HUES6 (cell line): ENCODE results near the gene ECSIT.
"Not testable (repeated sequence)": the region's sequence is repeated elsewhere in the genome, so short reads cannot be mapped to it uniquely, and the experiment has no call there.

Source experiments
- H3K27ac ChIP-seq: 2 replicates; pipeline ENCODE4 v1.7.0; 2013; ENCODE audit warnings: low read depth, mild to moderate bottlenecking, low read length, inconsistent platforms
- H3K27me3 ChIP-seq: 2 replicates; pipeline ENCODE4 v1.6.1; 2013; ENCODE audit warnings: low read length; ENCODE audit not compliant: control insufficient read depth, insufficient read depth
- H3K36me3 ChIP-seq: 2 replicates; pipeline ENCODE4 v1.6.1; 2013; ENCODE audit warnings: low read length; ENCODE audit not compliant: control insufficient read depth, insufficient read depth
- H3K4me1 ChIP-seq: 2 replicates; pipeline ENCODE4 v1.6.1; 2013; ENCODE audit warnings: low read length; ENCODE audit not compliant: control insufficient read depth, insufficient read depth
- H3K4me3 ChIP-seq: 2 replicates; pipeline ENCODE4 v1.5.1; 2013; ENCODE audit warnings: low read depth, low read length
- H3K9ac ChIP-seq: one replicate; pipeline ENCODE4 v1.6.1; 2013; ENCODE audit warnings: mild to moderate bottlenecking, low read length
- H3K9me3 ChIP-seq: 2 replicates; pipeline ENCODE4 v1.6.1; 2013; ENCODE audit warnings: low read depth, low read length; ENCODE audit not compliant: control insufficient read depth, insufficient read depth

The ECSIT gene, protein sequence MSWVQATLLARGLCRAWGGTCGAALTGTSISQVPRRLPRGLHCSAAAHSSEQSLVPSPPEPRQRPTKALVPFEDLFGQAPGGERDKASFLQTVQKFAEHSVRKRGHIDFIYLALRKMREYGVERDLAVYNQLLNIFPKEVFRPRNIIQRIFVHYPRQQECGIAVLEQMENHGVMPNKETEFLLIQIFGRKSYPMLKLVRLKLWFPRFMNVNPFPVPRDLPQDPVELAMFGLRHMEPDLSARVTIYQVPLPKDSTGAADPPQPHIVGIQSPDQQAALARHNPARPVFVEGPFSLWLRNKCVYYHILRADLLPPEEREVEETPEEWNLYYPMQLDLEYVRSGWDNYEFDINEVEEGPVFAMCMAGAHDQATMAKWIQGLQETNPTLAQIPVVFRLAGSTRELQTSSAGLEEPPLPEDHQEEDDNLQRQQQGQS

DNA sequence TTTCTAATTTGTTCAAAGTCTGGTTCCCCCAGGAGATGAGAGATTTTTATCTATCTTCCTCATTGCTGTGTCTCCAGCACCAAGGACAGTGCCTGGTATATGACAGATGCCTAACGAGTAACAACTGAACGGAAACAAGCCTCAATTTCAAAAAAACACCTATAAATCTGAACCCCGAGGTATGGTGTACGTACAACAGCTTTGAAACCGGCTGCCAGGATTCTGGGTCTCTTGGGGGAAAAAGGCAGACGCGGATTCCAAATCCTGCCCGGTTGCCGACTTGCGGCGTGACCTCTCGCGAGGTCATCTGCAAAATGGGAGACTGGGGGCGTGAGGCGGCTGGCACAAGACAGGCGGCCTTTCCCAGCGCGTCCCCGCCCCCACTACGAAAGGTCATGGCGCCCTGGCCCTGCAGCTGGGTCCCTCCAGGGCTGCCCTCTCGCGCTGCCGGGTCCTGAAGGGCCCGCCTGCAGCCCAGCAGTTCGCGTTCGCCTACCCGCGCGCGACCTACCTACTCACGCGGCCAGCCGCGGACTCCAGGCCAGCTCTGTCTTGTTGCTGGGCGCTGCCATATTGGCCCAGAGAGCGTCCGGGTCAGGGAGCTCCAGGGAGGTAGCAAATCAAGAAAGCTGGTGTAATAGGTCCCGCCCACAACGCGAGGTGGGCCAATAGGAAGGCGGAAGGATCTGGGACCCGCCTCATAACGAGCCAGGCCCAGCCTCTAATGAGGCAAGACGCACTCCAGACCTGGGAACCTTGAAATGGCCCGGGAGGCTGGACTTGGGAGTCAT lies at the start of gene ECSIT:
Gene ECSIT (minus strand): TSS at position 584 of the 791 bp plus-strand sequence. CDS start 9,964 bp downstream, outside the sequence.
- no peaks in the 10 kb centered on the region for H3K9me3 ChIP-seq
- H3K9ac ChIP-seq: peak within 1 kb of the TSS; percentile 96
- H3K36me3 ChIP-seq: no peaks in the 10 kb centered on the region
- no peaks in the 10 kb centered on the region for H3K27me3 ChIP-seq
- no peaks in the 10 kb centered on the region; the same call in 1 of the 2 replicates for H3K4me1 ChIP-seq
- H3K27ac ChIP-seq: peak within 1 kb of the TSS; percentile 95
- peak within 1 kb of the TSS; percentile 92 for H3K4me3 ChIP-seq

DNA sequence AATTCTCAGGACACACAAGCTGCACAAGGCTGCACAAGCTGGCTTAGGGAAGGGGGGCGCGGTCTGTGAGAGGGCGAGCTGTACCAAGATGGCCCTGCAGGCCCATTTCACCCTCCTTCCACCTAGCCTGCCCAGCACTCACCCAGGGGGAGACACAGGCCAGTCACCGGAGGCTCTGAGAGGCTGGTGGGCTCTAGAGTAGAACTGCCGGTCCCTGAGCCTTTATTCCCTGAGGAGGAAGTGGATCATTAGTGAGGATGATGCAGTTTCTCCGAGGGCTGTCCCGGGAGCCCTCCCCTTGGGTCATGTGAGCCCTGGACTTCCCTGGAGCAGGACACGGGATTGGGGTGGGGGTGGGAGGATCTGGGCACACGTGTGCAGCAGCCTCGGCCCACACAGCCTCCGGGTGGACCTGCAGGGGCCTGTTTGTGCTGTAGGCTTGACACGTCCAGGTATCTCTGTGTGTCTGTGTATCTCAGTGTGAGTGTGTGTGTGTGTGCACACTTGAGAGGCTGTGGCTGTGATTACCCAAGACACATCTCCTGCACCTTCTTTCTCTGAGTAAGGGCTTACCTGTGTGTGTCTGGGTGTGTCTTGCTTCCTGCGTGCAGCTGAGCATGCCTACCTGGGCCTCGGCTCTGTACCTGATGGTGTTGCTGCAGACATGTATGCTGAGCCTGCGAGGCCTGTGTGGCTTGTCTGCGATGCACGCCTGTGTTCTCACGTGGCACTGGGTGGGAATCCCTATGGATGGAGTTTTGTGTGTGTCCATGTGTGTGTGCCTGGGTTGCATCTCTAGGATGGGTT lies 48.7 kb upstream of the ECSIT start, which contains the start of gene ACP5:
Gene ACP5 (minus strand): TSS at position 195 of the 807 bp plus-strand sequence. CDS start 328 bp downstream, outside the sequence.
- no peaks in the 10 kb centered on the region for H3K9me3 ChIP-seq
- no peak within 1 kb of the TSS for H3K9ac ChIP-seq
- H3K27me3 ChIP-seq: no peaks in the 10 kb centered on the region; the same call in 1 of the 2 replicates
- H3K36me3 ChIP-seq: no peaks in the 10 kb centered on the region
- peaks cover 11% of the 10 kb centered on the region; the same call in 1 of the 2 replicates for H3K4me1 ChIP-seq
- H3K27ac ChIP-seq: no peak within 1 kb of the TSS
- H3K4me3 ChIP-seq: peak within 1 kb of the TSS; percentile 48; the same call in 1 of the 2 replicates

DNA sequence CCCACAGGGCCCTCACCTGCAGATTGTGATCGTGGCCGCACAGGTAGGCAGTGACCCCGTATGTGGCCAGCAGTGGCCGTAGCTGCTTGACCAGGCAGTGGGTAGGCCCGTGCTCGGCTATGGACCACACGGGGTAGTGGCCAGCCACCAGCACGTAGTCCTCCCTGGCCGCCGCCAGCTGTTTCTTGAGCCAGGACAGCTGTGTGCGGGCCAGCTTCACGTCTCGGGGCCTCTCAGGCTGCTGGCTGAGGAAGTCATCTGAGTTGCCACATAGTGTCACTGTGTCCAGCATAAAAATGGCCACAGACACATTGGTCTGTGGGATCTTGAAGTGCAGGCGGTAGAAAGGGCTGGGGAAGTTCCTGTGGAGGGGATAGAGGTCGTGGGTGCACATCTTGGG lies 47.3 kb upstream of the ECSIT start:
- Histone ChIP-seq H3K36me3 (no peaks in the 10 kb centered on the region), H3K27me3 (no peaks in the 10 kb centered on the region; the same call in 1 of the 2 replicates), H3K9me3 (no peaks in the 10 kb centered on the region), H3K9ac (no peak overlapping the region), H3K27ac (no peak overlapping the region), H3K4me3 (no peak overlapping the region), H3K4me1 (peaks cover 11% of the 10 kb centered on the region; the same call in 1 of the 2 replicates)

DNA sequence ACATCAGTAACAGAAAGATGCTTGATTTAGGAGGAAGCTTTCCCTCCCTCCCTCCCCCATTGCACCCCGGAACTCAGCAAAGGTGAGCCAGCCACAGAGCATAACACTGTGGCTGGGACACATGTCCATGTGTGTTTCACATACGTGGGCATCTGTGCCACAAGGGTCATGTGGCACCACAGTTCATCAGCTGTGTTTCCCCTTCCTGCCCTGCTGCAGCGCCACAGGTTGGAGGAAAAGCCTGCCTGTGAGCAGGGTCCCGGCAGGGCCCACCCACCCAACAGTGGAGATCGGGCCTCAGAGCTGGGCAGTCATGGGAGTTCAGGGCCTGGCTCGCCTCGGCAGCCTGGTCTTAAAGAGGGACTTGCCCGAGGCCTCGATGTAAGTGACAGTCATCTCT lies 45.8 kb upstream of the ECSIT start:
- Histone ChIP-seq H3K9ac (no peak overlapping the region), H3K36me3 (no peaks in the 10 kb centered on the region), H3K9me3 (no peaks in the 10 kb centered on the region), H3K27ac (no peak overlapping the region), H3K4me3 (no peak overlapping the region), H3K27me3 (no peaks in the 10 kb centered on the region; the same call in 1 of the 2 replicates), H3K4me1 (peaks cover 11% of the 10 kb centered on the region; the same call in 1 of the 2 replicates)

DNA sequence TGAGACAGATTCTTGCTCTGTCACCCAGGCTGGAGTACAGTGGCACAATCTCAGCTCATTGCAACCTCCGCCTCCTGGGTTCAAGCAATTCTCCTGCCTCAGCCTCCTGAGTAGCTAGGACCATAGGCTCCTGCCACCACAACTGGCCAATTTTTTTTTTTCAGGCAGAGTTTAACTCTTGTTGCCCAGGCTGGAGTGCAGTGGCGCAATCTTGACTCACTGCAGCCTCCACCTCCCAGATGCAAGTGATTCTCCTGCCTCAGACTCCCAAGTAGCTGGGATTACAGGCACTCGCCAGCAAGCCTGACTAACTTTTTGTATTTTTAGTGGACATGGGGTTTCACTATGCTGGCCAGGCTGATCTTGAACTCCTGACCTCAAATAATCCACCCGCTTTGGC lies 44.8 kb upstream of the ECSIT start:
- H3K9me3 ChIP-seq, H3K9ac ChIP-seq, H3K27me3 ChIP-seq, H3K27ac ChIP-seq, H3K36me3 ChIP-seq, H3K4me3 ChIP-seq: not testable (repeated sequence)
- H3K4me1 ChIP-seq: peaks cover 11% of the 10 kb centered on the region; the same call in 1 of the 2 replicates

DNA sequence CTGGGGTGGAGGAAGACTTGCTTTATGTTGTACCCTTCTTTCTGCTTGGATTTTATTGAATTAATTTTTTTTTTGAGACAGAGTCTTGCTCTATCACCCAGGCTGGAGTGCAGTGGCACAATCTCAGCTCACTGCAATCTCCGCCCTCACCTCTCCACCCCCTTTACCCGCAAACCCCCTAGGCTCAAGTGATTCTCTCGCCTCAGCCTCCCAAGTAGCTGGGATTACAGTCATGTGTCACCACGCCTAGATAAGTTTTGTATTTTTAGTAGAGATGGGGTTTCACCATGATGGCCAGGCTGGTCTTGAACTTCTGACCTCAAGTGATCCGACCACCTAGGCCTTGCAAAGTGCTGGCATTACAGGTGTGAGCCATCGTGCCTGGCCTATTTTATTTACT lies 44.4 kb upstream of the ECSIT start:
- H3K4me3 ChIP-seq: not testable (repeated sequence)

DNA sequence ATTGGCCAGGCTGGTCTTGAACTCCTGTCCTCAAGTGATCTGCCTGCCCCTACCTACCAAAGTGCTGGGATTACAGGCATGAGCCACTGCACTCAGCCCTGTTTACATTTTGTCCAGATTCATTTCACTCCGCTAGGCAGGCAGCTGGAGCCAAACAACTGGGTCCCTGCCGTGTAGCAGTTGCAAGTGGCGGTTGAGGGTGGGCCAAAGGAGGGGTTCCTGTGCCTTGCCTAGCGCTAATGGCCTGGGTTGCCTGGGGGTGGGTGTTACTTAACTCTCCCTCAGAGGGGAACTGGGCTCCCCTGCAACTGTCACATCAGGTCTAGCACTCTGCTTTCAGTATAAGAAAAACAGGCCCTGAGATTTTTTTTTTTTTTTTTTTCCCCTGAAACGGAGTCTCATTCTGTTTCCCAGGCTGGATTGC lies 41.1 kb upstream of the ECSIT start:
- no peaks in the 10 kb centered on the region for H3K27me3 ChIP-seq
- H3K4me3 ChIP-seq: no peak overlapping the region
- no peak overlapping the region for H3K9ac ChIP-seq
- no peaks in the 10 kb centered on the region for H3K36me3 ChIP-seq
- no peaks in the 10 kb centered on the region for H3K9me3 ChIP-seq
- H3K4me1 ChIP-seq: no peaks in the 10 kb centered on the region
- H3K27ac ChIP-seq: no peak overlapping the region

More for the DNA sequence above, 44.4 kb upstream of the ECSIT start:
- not testable (repeated sequence) for H3K27ac ChIP-seq, H3K9me3 ChIP-seq, H3K9ac ChIP-seq, H3K36me3 ChIP-seq, H3K27me3 ChIP-seq
- peaks cover 10% of the 10 kb centered on the region; the same call in 1 of the 2 replicates for H3K4me1 ChIP-seq

DNA sequence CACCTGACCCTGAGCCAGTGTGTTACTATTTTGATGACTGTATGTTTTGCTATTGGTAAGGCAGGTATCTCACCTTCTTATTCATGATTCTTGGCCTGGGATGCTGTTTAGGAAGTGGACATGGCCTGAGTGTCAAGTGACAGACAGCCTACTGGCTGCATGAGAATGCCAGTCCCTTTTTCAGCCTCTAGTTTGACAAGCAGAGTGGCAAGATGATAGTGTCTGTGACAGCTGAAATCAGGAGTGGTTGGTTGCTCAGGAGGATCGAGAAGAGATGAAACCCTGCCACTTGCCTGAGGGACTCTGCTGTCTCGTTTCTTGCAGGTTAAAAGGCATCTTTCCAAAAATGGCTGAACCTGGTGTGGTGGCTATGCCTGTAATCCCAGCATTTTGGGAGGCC lies 37.2 kb upstream of the ECSIT start:
- H3K27ac ChIP-seq: no peak overlapping the region
- no peaks in the 10 kb centered on the region for H3K36me3 ChIP-seq
- H3K4me3 ChIP-seq: no peak overlapping the region
- no peak overlapping the region for H3K9ac ChIP-seq
- H3K27me3 ChIP-seq: no peaks in the 10 kb centered on the region
- no peaks in the 10 kb centered on the region for H3K9me3 ChIP-seq
- H3K4me1 ChIP-seq: no peaks in the 10 kb centered on the region

DNA sequence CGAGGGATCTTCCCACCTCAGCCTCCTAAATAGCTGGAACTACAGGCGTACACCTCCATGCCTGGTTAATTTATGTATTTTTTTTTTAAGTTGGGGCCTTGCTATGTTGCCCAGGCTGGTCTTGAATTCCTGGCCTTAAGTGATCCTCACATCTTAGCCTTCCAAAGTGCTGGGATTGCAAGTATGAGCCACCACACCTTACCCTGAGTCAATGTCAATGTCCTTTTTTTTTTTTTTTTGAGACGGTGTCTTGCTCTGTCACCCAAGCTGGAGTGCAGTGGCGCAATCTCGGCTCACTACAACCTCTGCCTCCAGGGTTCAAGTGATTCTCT lies 36.7 kb upstream of the ECSIT start:
- not testable (repeated sequence) for H3K27me3 ChIP-seq, H3K9ac ChIP-seq, H3K9me3 ChIP-seq, H3K36me3 ChIP-seq, H3K4me1 ChIP-seq, H3K4me3 ChIP-seq, H3K27ac ChIP-seq

DNA sequence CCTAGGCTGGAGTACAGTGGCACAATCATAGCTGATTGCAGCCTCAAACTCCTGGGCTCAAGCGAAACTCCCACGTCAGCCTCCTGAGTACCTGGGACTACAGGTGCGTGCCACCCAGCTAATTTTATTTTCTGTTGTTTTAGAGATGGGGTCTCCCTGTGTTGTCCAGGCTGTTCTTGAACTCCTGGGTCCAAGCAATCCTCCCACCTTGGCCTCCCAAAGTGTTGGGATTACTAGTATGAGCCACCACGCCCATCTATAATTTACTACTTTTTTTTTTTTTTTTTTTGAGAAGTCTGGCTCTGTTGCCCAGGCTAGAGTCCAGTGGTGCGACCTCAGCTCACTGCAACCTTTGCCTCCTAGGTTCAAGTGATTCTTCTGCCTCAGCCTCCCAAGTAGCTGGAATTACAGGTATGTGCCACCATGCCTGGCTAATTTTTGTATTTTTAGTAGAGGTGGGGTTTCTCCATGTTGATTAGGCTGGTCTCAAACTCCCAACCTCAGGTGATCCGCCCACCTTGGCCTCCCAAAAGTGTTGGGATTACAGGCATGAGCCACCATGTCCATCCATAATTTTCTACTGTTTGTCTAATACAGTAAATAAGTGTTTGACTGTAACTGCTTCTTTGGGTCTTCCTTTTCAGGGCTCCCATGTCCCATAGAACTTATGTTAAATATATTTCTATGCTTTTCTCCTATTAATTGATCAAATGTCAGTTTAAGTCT lies 35.3 kb upstream of the ECSIT start:
- H3K9ac ChIP-seq, H3K4me3 ChIP-seq, H3K27ac ChIP-seq, H3K27me3 ChIP-seq, H3K9me3 ChIP-seq, H3K36me3 ChIP-seq, H3K4me1 ChIP-seq: not testable (repeated sequence)
